Activated CD4-positive, alpha-beta memory T cell treated with anti-CD3 and anti-CD28 coated beads for 36 hours (primary cell): ENCODE data around the gene SRBD1. TPM values are rescaled to one million over a fixed set of nuclear protein-coding genes. Genes with fewer than 3 reads are reported as not detected.

Source experiments
- CTCF ChIA-PET: fragments of 350-600 bp; sonication (Branson Sonifier 250); formaldehyde crosslinking; loops from one replicate; lab custom pipeline; 2021; ENCODE audit warnings: antibody characterized with exemption, inconsistent platforms; lab: Charles Lee
- POLR2A ChIA-PET: fragments of 350-600 bp; sonication (Branson Sonifier 250); formaldehyde crosslinking; loops from one replicate; lab custom pipeline; 2021; ENCODE audit warnings: antibody characterized with exemption; lab: Charles Lee
- DNase-seq: peaks from one replicate; pipeline ENCODE4 v3.0.0-alpha.2; 2020
- H3K27ac Mint-ChIP-seq: one replicate; pipeline ENCODE4 v1.8.0; 2021; ENCODE audit warnings: mixed read lengths
- H3K27me3 Mint-ChIP-seq: one replicate; pipeline ENCODE4 v1.8.0; 2021; ENCODE audit warnings: mixed read lengths
- H3K36me3 Mint-ChIP-seq: one replicate; pipeline ENCODE4 v1.8.0; 2021; ENCODE audit warnings: mixed read lengths
- H3K4me1 Mint-ChIP-seq: one replicate; pipeline ENCODE4 v1.8.0; 2021; ENCODE audit warnings: low read depth, mixed read lengths
- H3K4me3 Mint-ChIP-seq: one replicate; pipeline ENCODE4 v1.8.0; 2021; ENCODE audit warnings: mild to moderate bottlenecking, mixed read lengths
- H3K9me3 Mint-ChIP-seq: one replicate; pipeline ENCODE4 v1.8.0; 2021; ENCODE audit warnings: mixed read lengths
- intact Hi-C: fragments of 100-400 bp; cut with micrococcal nuclease; formaldehyde crosslinking; loops from one replicate; pipeline ENCODE4 v1.15.1; 2023
- total RNA-seq, 2 experiments: library from RNA; stranded (reverse); gene quantifications; one replicate each; pipeline ENCODE4 v1.2.3, GENCODE V29; 2021

SRBD1 gene
- total RNA-seq, 2 experiments from 2014 or later: 19.3 to 20.5 TPM

DNA sequence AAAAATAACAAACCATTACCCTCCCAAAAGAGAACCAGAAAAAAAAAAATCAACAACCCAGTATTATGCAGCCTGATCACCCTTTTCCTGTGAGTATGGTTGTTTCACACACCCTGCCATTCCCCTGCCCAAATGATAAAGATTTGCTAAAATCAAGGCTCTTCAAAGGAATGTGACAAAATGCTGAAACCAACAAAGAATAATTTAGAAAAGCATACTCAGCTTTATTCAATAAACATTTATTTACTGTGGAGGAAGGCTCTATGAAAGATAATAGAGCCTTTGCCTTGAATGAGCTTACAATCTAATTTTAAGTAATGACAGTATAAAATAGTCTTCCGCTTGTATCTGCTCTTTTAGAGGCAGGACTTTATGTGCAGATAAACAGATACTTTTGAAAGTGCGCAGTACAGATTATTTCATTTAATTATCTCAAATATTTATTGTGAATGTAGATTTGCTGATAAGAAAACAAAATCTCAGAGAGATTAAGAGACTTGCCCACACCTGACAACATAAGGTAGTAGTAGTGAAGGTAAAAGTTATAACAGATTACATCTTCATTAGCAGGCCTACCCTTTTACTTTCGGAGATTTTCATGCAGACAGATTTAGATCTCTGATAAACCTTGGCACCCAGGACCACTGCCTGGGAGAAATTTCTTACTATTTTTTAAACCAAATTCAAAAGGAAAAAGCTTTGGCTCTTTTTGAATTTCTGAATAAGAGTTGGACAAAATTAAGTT, 211.9 kb downstream of the SRBD1 start:
- POLR2A ChIA-PET: no interaction called here
- no peak for DNase-seq
- H3K9me3 Mint-ChIP-seq: no peaks in the 10 kb centered on the region
- no peaks in the 10 kb centered on the region for H3K27me3 Mint-ChIP-seq
- intact Hi-C loops: no loop called here
- H3K4me3 Mint-ChIP-seq: no peak overlapping the region
- H3K4me1 Mint-ChIP-seq: no peaks in the 10 kb centered on the region
- H3K36me3 Mint-ChIP-seq: peaks cover 15% of the 10 kb centered on the region
- CTCF ChIA-PET: no interaction called here
- no peak overlapping the region for H3K27ac Mint-ChIP-seq

DNA sequence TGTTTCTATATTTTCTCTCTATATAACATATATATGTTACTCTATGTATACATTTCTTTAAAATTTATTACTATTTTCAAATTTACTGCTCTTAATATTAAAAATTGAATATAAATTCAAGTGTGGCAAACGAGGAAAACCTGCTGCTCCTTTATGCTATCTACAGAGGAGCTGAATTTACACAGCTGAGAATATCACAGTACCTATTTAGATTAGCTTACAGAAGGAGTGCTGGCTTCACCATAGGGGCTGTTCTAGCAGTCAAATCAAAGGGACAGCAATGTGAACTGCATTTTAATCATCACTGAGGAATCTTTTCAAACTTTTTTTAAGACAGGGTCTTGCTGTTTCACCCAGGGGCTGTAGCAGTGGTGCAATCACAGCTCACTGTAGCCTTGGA, 213.8 kb downstream of the SRBD1 start:
- CTCF ChIA-PET: no interaction called here
- Mint-ChIP-seq H3K27me3 (no peaks in the 10 kb centered on the region), H3K36me3 (peaks cover 22% of the 10 kb centered on the region), H3K9me3 (no peaks in the 10 kb centered on the region), H3K4me1 (no peaks in the 10 kb centered on the region), H3K27ac (no peak overlapping the region), H3K4me3 (no peak overlapping the region)
- POLR2A ChIA-PET: no interaction called here
- no peak for DNase-seq
- intact Hi-C loops: no loop called here

DNA sequence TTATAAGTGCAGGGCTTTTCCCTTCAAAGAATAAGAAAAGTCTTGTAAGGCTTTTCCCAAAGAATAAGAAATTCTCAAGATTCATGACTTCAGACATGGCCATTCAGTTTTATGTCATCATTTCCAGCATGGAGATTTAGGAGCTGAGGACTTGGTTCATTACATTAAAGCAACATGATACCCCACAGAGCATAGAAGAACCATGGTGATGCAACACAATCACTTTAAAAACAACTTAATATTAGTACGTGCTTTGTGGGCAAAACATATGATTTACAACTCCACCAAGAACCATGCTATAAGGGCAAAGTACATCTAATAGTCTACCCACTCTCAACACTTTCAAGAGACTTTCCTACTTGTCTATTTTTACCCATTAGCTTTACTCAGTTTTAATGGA, 214.4 kb downstream of the SRBD1 start:
- no peak for DNase-seq
- POLR2A ChIA-PET: no interaction called here
- H3K4me3 Mint-ChIP-seq: no peak overlapping the region
- intact Hi-C loops: no loop called here
- H3K9me3 Mint-ChIP-seq: no peaks in the 10 kb centered on the region
- no peak overlapping the region for H3K27ac Mint-ChIP-seq
- H3K4me1 Mint-ChIP-seq: no peaks in the 10 kb centered on the region
- CTCF ChIA-PET: no interaction called here
- no peaks in the 10 kb centered on the region for H3K27me3 Mint-ChIP-seq
- H3K36me3 Mint-ChIP-seq: peaks cover 21% of the 10 kb centered on the region

DNA sequence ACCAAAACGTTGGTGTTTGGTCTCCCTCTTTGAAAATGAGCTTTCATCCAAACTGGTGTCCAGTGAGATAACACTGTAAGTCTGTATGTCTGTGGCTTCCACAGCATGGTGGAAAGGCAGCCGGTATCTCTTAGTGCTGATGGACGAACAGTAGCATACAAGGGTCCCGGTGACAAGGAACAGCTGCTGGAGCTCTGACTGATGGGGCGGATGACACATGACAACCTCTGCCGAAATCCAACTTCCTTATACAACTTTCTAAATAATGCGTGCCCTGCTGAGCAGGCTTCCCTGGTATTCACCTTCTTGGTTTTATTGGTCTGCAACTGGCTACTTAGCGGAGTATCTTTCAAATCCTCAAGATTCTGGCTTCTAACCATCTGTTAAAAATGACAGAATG, 216.2 kb downstream of the SRBD1 start:
- no peaks in the 10 kb centered on the region for H3K4me1 Mint-ChIP-seq
- no peaks in the 10 kb centered on the region for H3K27me3 Mint-ChIP-seq
- CTCF ChIA-PET: no interaction called here
- H3K27ac Mint-ChIP-seq: no peak overlapping the region
- H3K4me3 Mint-ChIP-seq: no peak overlapping the region
- intact Hi-C loops: no loop called here
- DNase-seq: no peak
- no peaks in the 10 kb centered on the region for H3K9me3 Mint-ChIP-seq
- POLR2A ChIA-PET: no interaction called here
- peaks cover 20% of the 10 kb centered on the region for H3K36me3 Mint-ChIP-seq

DNA sequence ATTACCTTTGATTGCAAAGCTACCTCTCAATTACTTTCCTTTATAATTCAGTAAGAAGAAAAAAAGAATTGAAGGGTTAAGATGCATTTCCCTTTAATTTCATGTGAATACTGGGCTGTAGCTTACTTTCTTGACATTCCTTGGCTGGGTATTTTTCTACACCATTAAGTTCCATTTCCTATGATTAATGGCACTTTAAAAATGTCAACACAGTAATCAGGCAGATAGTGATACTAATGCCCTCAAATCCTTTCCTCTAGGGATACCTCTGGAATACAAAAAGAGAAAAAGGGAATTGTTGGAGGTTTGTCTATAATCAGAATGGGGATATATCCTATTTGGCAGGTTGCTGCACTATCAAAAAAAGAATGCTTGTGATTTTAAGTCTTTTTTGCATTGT, 216.9 kb downstream of the SRBD1 start:
- DNase-seq: no peak
- ChIA-PET CTCF (no interaction called here), POLR2A (no interaction called here)
- no peaks in the 10 kb centered on the region for H3K9me3 Mint-ChIP-seq
- intact Hi-C loops: no loop called here
- H3K36me3 Mint-ChIP-seq: peaks cover 25% of the 10 kb centered on the region
- no peak overlapping the region for H3K27ac Mint-ChIP-seq
- H3K27me3 Mint-ChIP-seq: no peaks in the 10 kb centered on the region
- no peak overlapping the region for H3K4me3 Mint-ChIP-seq
- no peaks in the 10 kb centered on the region for H3K4me1 Mint-ChIP-seq

DNA sequence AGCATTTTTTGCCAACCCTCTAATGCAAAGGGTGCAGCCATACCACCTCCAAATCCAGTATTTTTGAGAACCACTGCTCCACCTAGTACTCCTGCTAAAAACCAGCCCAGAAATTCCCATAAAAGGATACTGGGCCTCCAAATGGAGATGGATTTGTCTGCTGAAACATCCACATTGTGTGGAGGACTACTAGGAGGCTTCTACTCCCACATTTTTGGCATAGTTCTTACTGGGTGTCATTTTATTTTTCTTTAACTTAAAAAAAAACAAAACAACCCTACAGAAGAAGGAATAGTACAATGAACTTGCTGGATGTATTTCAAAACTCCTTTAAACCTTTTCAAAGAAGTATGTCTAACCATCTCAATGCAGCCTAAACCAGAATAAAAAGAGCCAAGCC, 219.2 kb downstream of the SRBD1 start:
- ChIA-PET POLR2A (no interaction called here), CTCF (no interaction called here)
- no peak for DNase-seq
- intact Hi-C loops: no loop called here
- Mint-ChIP-seq H3K4me3 (no peak overlapping the region), H3K9me3 (no peaks in the 10 kb centered on the region), H3K27ac (no peak overlapping the region), H3K36me3 (peaks cover 42% of the 10 kb centered on the region), H3K27me3 (no peaks in the 10 kb centered on the region), H3K4me1 (no peaks in the 10 kb centered on the region)

DNA sequence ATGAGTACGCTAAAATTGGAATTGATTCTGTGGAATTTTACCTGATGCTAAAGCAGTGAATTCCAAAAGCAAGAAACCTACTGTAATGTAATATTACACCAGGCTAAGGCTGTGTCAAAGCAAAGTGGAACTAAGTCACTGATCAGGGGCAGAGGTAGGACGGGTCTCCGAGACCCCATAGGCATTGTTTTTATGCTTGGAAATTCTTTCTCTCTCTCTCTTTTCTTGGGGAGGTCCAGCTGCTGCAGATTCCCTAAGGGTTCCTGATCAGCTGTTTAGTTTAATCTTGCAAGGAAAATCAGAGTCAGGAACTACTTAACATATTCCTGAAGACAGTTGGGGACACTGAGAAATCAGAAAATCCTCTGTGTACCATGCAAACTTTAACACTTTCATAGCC, 220.2 kb downstream of the SRBD1 start:
- Mint-ChIP-seq H3K9me3 (no peaks in the 10 kb centered on the region), H3K36me3 (peaks cover 42% of the 10 kb centered on the region), H3K27me3 (no peaks in the 10 kb centered on the region), H3K4me3 (no peak overlapping the region), H3K27ac (no peak overlapping the region), H3K4me1 (no peaks in the 10 kb centered on the region)
- ChIA-PET CTCF (no interaction called here), POLR2A (no interaction called here)
- intact Hi-C loops: no loop called here
- DNase-seq: no peak

DNA sequence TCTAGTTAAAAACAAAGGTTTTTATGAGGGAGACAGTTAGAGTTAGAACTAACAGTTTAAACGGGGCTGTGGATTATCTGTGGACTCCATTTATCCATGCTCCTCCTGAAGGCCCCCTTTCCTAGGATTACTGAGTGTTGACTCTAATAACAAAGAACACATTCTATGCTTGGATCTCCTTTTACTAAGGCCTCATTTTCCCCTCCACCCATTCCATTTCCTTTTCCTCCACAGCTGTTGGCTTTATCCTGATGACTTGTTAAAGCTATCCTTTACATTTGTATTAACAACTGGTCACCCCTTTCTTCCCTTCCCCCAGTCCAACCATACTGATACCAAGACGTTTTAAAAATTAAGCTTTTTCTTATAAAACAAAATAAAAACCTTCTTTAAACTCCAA, 220.6 kb downstream of the SRBD1 start:
- DNase-seq: no peak
- Mint-ChIP-seq H3K27ac (no peak overlapping the region), H3K4me1 (no peaks in the 10 kb centered on the region), H3K9me3 (no peaks in the 10 kb centered on the region), H3K36me3 (peaks cover 42% of the 10 kb centered on the region), H3K27me3 (no peaks in the 10 kb centered on the region), H3K4me3 (no peak overlapping the region)
- ChIA-PET POLR2A (no interaction called here), CTCF (no interaction called here)
- intact Hi-C loops: no loop called here

DNA sequence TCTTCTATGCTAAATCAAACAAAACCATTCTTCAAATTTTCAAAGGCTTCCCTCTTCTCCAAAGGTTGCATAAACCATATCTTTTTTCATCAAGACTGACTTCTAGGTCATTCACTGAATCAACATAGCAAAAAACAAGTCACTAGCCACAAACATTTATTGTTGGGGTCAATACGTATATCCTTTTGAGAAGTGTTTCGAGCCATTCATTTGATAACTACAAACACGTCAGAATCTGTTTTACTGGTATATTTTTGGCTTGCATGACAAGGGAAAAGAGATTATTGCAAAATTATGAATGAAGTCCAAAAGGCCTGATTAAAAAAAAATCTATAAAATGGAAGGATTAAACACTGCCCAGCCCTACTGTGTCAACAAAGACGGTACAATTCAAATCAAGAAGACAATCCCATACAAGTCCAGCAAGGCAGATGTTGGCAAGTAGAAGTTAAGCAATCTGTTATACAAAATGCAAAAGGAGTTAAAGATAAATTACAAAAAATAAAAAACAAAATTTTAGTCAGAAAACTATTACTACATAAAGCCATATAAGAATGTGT, 222.4 kb downstream of the SRBD1 start:
- CTCF ChIA-PET: no interaction called here
- Mint-ChIP-seq H3K36me3 (peaks cover 35% of the 10 kb centered on the region), H3K27ac (no peak overlapping the region), H3K4me3 (no peak overlapping the region), H3K4me1 (no peaks in the 10 kb centered on the region), H3K9me3 (no peaks in the 10 kb centered on the region), H3K27me3 (no peaks in the 10 kb centered on the region)
- intact Hi-C loops: no loop called here
- DNase-seq: no peak
- POLR2A ChIA-PET: no interaction called here

DNA sequence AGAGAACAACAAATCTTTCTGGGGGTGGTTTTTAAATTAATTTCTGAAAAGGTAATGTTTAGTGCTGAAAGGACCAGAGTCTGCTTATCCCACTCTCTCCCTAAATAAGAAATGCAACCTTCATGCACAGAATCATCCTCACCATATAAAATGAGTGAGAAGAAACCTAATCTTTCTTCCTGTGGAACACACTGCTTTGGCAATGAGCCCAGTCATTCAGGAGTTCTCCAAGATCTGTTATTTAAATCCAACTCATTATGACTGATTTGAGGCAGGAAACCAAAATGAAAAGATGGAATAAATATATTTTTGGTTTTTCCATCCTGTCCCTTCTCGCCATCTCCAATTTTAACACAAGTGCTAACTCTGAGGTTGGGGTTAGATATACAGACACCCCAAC, 228.3 kb downstream of the SRBD1 start:
- intact Hi-C loops: no loop called here
- DNase-seq: no peak
- no peak overlapping the region for H3K4me3 Mint-ChIP-seq
- H3K27ac Mint-ChIP-seq: no peak overlapping the region
- H3K36me3 Mint-ChIP-seq: peaks cover 4% of the 10 kb centered on the region
- CTCF ChIA-PET: no interaction called here
- H3K27me3 Mint-ChIP-seq: no peaks in the 10 kb centered on the region
- POLR2A ChIA-PET: no interaction called here
- no peaks in the 10 kb centered on the region for H3K9me3 Mint-ChIP-seq
- H3K4me1 Mint-ChIP-seq: no peaks in the 10 kb centered on the region

DNA sequence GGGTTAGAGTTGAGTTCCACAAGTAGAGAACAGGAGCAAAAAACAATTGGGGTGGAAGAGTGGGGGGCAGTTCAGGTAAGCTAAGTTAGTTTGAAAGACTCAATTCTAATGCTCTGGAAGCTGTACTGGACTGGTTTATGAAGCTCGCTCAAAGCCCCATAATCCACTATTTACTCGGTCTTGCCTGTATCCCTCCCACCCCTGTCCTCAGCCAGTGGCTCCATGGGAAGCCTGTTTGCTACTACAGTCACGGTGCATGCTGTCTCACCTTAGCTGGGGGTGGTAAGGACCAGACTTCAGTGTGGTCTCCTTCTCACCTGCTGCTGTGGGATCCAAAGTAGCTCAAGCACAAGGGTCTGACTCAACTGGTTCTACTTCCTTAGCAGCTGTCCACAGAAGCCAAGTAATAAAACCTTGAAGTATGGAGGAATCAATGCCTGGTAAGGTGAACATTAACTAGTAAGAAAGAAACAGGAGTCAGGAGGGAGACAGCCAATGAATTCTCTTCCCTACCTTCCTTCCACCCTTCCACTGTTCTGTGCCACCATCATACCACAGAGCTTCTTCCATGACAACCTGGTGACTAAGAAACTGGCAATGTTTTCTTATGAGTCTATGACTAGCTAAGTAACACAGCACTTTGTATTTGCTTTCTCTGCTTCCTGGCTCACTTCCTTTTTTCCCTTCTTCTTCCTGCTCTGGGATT, 230.8 kb downstream of the SRBD1 start:
- Mint-ChIP-seq H3K9me3 (no peaks in the 10 kb centered on the region), H3K4me1 (no peaks in the 10 kb centered on the region), H3K36me3 (no peaks in the 10 kb centered on the region), H3K4me3 (no peak overlapping the region), H3K27me3 (no peaks in the 10 kb centered on the region), H3K27ac (no peak overlapping the region)
- no peak for DNase-seq
- intact Hi-C loops: no loop called here
- POLR2A ChIA-PET: no interaction called here
- CTCF ChIA-PET: no interaction called here

DNA sequence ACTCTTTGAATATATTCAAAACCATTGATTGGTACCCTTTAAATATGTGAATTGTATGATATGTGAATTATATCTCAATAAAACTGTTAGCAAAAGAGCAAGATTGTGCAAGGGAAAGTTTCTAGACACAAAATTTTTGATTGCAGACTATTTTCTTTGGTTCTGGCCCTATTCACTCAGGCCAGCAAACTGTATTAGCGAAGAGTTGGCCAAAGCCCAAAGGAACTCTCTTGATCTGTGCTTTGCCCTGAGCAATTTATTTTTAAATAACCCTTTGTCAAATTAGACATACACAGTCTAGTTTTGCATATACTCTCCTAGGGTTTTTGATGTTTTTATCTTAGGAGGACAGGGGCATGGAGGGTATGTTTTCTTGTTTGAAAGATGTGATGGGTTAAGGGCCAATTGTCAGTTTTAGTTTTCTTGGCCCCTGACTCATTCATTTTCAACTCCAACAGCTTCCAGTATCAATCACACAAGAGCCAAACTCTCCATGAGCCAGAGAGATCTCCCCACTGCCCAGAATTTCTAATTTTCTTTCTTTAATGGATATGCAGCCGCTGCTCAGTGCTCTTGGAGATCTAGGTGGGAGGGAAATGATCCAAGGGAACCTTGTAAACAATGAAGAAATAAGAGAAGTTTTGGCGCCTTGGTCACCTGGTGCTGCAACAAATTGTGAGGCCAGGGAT, 231.5 kb downstream of the SRBD1 start:
- CTCF ChIA-PET: no interaction called here
- no peaks in the 10 kb centered on the region for H3K4me1 Mint-ChIP-seq

More for the DNA sequence above, 231.5 kb downstream of the SRBD1 start:
- POLR2A ChIA-PET: no interaction called here
- no peak for DNase-seq
- intact Hi-C loops: no loop called here
- H3K36me3 Mint-ChIP-seq: no peaks in the 10 kb centered on the region
- no peak overlapping the region for H3K27ac Mint-ChIP-seq
- H3K4me3 Mint-ChIP-seq: no peak overlapping the region
- H3K9me3 Mint-ChIP-seq: no peaks in the 10 kb centered on the region
- no peaks in the 10 kb centered on the region for H3K27me3 Mint-ChIP-seq
